Measurements from ENCODE around the gene KCNAB2.
"Not testable (repeated sequence)": the region's sequence is repeated elsewhere in the genome, so short reads cannot be mapped to it uniquely, and the experiment has no call there.

The KCNAB2 gene

GRCh38 chr1:6057170-6057845 is 11.6 kb downstream of the KCNAB2 start:
- no peak overlapping the region for H3K27ac ChIP-seq
- ChIA-PET POLR2A (ENCODE audit: low non-redundant PET) (no interaction called here), CTCF (interaction anchor here (0.6 kb wide), 1 partner anchor 749 kb away, joined by 4 read pairs; no protein-coding TSS in a partner anchor)
- TF ChIP-seq CTCF (conservative IDR thresholded peaks at IDR 0.05; ENCODE audit: low read depth) = no peak
- no peak for DNase-seq (ENCODE audit: low spot score)

GRCh38 chr1:6059866-6060265 is 14.2 kb downstream of the KCNAB2 start:
- no peak for TF ChIP-seq CTCF (conservative IDR thresholded peaks at IDR 0.05; ENCODE audit: low read depth)
- H3K27ac ChIP-seq = no peak overlapping the region
- DNase-seq (ENCODE audit: low spot score) = peak; percentile 27
- CTCF ChIA-PET = interaction anchor here (0.5 kb wide), 1 partner anchor 550 kb away, joined by 3 read pairs; no protein-coding TSS in a partner anchor
- POLR2A ChIA-PET (ENCODE audit: low non-redundant PET) = interaction anchor here (0.5 kb wide), 1 partner anchor 383 kb away, joined by 6 read pairs; no protein-coding TSS in a partner anchor

- DNase-seq (ENCODE audit: low spot score) = no peak
- ChIA-PET CTCF (interaction anchor here (0.7 kb wide), 1 partner anchor 46 kb away, joined by 4 read pairs; no protein-coding TSS in a partner anchor), POLR2A (ENCODE audit: low non-redundant PET) (no interaction called here)
- TF ChIP-seq CTCF (conservative IDR thresholded peaks at IDR 0.05; ENCODE audit: low read depth) = no peak
- H3K27ac ChIP-seq = no peak overlapping the region
Measured at GRCh38 chr1:6062670-6063069, 17.0 kb downstream of the KCNAB2 start.

- POLR2A ChIA-PET (ENCODE audit: low non-redundant PET) = not testable (repeated sequence)
Measured at GRCh38 chr1:6063532-6064053, 17.9 kb downstream of the KCNAB2 start.

GRCh38 chr1:6065093-6065858 is 19.6 kb downstream of the KCNAB2 start:
- ChIA-PET POLR2A (ENCODE audit: low non-redundant PET) (no interaction called here), CTCF (no interaction called here)
- no peak overlapping the region for H3K27ac ChIP-seq
- TF ChIP-seq CTCF (conservative IDR thresholded peaks at IDR 0.05; ENCODE audit: low read depth) = no peak
- DNase-seq (ENCODE audit: low spot score) = no peak

More at GRCh38 chr1:6063532-6064053, 17.9 kb downstream of the KCNAB2 start:
- CTCF ChIA-PET; H3K27ac ChIP-seq; DNase-seq (ENCODE audit: low spot score): not testable (repeated sequence)

- POLR2A ChIA-PET (ENCODE audit: low non-redundant PET) = no interaction called here
- no peak overlapping the region for H3K27ac ChIP-seq
- no peak for TF ChIP-seq CTCF (conservative IDR thresholded peaks at IDR 0.05; ENCODE audit: low read depth)
- DNase-seq (ENCODE audit: low spot score) = no peak
- CTCF ChIA-PET = no interaction called here
Measured at GRCh38 chr1:6066680-6067079, 21.0 kb downstream of the KCNAB2 start.

- ChIA-PET POLR2A (ENCODE audit: low non-redundant PET) (no interaction called here), CTCF (no interaction called here)
- TF ChIP-seq CTCF (conservative IDR thresholded peaks at IDR 0.05; ENCODE audit: low read depth) = no peak
- no peak for DNase-seq (ENCODE audit: low spot score)
- no peak overlapping the region for H3K27ac ChIP-seq
Measured at GRCh38 chr1:6068073-6068472, 22.4 kb downstream of the KCNAB2 start.
